Thyroid gland (tissue), 4 donors: Measurements from ENCODE around the gene HTRA3. TPM values are rescaled to one million over a fixed set of nuclear protein-coding genes. Genes with fewer than 3 reads are reported as not detected.
A peak's percentile ranks its signal among the peaks of the same experiment; 100 is the strongest.

Source experiments
- DNase-seq, 2 donors: peaks; one replicate each; pipeline ENCODE4 v3.0.0-alpha.2; 2019
- H3K27ac ChIP-seq, 3 donors: fragments of 200-600 bp; sonication (generic); 1 replicate in 2 of 3; 2 replicates in 1 of 3; pipeline ENCODE4 v1.5.1; 2016 to 2019; ENCODE audit warnings: mild to moderate bottlenecking in 1 of 3, moderate library complexity in 1 of 3
- H3K27me3 ChIP-seq: fragments of 200-600 bp; sonication (generic); one replicate; pipeline ENCODE4 v1.5.1; 2019
- H3K36me3 ChIP-seq, 2 donors: fragments of 200-600 bp; sonication (generic); one replicate each; pipeline ENCODE4 v1.5.1; 2016 to 2019
- H3K4me1 ChIP-seq, 2 donors: fragments of 200-600 bp; sonication (generic); one replicate each; pipeline ENCODE4 v1.5.1; 2017 to 2019
- H3K4me3 ChIP-seq, 3 donors: fragments of 200-600 bp; sonication (generic); replicated peaks in 1 of 3; 1 replicate in 2 of 3; 2 replicates in 1 of 3; pipeline ENCODE4 v1.5.1; 2016; ENCODE audit warnings: mild to moderate bottlenecking in 1 of 3
- H3K9me3 ChIP-seq: fragments of 200-600 bp; sonication (generic); one replicate; pipeline ENCODE4 v1.5.1; 2017
- POLR2A ChIP-seq, 2 donors: fragments of 450-650 bp; IDR thresholded peaks; one replicate each; pipeline ENCODE4 v1.6.1; 2017; ENCODE audit warnings: antibody characterized with exemption in 2 of 2, mild to moderate bottlenecking in 2 of 2, moderate library complexity in 1 of 2
- WGBS, 2 donors: methylation state at CpG; one replicate each; pipeline ENCODE4 v1.1.5; 2017; 5-methylcytosine and 5-hydroxymethylcytosine counted together
- intact Hi-C: fragments of 100-400 bp; cut with DNase I; formaldehyde crosslinking; loops from one replicate; pipeline ENCODE4 v1.15.1; 2023
- total RNA-seq, 4 donors: library from RNA; depleted of rRNA; stranded (reverse); fragments of >200 nt; gene quantifications; one replicate each; pipeline ENCODE4 v1.2.3, GENCODE V29; 2016
- TF ChIP-seq, protein P1 (sequence below), 6 experiments: fragments of 200-600 bp in 3 of 6; fragments of 450-650 bp in 3 of 6; sonication (generic) in 3 of 6; IDR thresholded peaks; one replicate each; pipeline ENCODE4 v1.5.1; 2016 to 2019; ENCODE audit warnings: antibody characterized with exemption in 6 of 6, mild to moderate bottlenecking in 2 of 6, inconsistent platforms in 1 of 6, moderate library complexity in 1 of 6

HTRA3 gene
- total RNA-seq, 4 donors from 2014 or later, result 6.9 to 38.3 (median 14.0) TPM

DNA sequence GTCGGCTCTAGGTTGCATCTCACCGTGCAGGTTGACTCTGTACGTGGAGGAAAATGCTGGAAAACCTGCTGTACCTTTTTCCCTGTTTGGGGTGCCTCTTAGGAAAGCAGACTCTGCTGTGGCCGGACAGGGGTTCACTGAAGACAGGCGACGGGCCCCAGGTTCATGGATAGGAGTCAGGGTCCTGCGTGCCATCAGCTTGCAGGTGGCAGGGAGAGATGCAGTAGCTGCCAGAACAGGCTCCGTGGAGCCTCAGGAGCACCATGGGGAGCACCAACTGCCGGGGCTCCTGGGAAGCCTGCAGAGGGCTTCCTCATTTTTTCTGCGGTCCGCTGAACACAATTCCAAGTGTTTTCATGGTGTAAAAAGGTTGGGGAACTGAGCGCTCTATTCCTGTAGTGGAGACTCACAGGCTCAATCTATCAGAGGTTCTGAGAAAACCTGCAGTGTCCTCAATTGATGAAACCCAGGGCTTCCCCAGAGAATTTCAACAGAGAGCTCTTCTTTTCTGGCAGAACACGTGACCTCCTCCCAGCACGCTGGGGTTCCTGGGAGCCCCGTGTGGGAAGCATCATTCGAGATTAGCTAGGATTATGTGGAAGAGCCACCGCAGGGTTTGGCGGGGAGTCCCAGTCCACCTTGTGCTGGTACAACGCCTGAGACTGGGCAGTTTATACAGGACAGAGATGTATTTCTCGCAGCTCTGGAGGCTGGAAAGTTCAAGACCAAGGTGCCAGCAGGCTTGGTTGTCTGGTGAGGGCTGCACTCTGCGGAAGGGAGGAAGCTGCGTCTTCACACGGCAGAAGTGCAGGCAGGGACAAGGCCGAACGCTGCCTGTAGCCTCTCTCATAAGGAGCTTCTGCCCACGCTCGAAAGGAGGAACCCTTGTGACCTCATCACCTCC lies 1.6 kb downstream of the HTRA3 start:
- peaks cover 12 to 51% of the 10 kb centered on the region in 2 donors for H3K4me1 ChIP-seq
- DNase-seq, result no peak
- WGBS, 2 donors, result 89% methylated on average over 26 to 27 of the region's 27 CpGs
- H3K27ac ChIP-seq, result no peak overlapping the region
- no peaks in the 10 kb centered on the region for H3K36me3 ChIP-seq
- TF ChIP-seq, protein P1, sequence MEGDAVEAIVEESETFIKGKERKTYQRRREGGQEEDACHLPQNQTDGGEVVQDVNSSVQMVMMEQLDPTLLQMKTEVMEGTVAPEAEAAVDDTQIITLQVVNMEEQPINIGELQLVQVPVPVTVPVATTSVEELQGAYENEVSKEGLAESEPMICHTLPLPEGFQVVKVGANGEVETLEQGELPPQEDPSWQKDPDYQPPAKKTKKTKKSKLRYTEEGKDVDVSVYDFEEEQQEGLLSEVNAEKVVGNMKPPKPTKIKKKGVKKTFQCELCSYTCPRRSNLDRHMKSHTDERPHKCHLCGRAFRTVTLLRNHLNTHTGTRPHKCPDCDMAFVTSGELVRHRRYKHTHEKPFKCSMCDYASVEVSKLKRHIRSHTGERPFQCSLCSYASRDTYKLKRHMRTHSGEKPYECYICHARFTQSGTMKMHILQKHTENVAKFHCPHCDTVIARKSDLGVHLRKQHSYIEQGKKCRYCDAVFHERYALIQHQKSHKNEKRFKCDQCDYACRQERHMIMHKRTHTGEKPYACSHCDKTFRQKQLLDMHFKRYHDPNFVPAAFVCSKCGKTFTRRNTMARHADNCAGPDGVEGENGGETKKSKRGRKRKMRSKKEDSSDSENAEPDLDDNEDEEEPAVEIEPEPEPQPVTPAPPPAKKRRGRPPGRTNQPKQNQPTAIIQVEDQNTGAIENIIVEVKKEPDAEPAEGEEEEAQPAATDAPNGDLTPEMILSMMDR (IDR thresholded peaks at IDR 0.05), result no peak
- no peak for TF ChIP-seq POLR2A (IDR thresholded peaks at IDR 0.05)
- H3K9me3 ChIP-seq, result no peaks in the 10 kb centered on the region
- intact Hi-C loops, result no loop called here
- H3K4me3 ChIP-seq, result no peak overlapping the region
- no peaks in the 10 kb centered on the region for H3K27me3 ChIP-seq

DNA sequence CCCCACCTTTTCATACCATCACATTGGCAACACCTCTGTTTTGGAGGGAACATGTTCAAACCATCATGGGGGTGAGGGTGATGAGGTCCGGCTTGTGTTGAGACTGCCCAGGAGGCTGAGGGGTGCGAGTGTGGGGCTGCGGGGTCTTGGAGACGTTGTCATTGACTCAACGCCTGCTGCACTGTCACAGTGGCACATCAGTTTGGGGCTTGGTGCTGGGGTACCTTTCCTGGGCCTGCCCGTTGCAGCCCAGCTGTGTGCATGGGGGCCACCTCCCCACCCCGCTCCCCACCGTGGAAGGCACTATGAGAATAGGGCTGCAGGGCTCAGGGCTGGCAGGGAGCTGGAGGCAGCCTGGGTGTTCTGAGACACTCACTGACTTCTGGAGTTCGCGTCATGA lies 2.3 kb downstream of the HTRA3 start:
- WGBS, 2 donors, result 94 to 100% methylated on average over 4 to 6 of the region's 10 CpGs
- no peaks in the 10 kb centered on the region for H3K36me3 ChIP-seq
- H3K4me1 ChIP-seq, result peaks cover 19 to 56% of the 10 kb centered on the region in 2 donors
- intact Hi-C loops, result no loop called here
- no peak for DNase-seq
- H3K4me3 ChIP-seq, result no peak overlapping the region
- no peaks in the 10 kb centered on the region for H3K27me3 ChIP-seq
- H3K9me3 ChIP-seq, result no peaks in the 10 kb centered on the region
- TF ChIP-seq, protein P1 (IDR thresholded peaks at IDR 0.05), result no peak
- TF ChIP-seq POLR2A (IDR thresholded peaks at IDR 0.05), result no peak
- H3K27ac ChIP-seq, result no peak overlapping the region

DNA sequence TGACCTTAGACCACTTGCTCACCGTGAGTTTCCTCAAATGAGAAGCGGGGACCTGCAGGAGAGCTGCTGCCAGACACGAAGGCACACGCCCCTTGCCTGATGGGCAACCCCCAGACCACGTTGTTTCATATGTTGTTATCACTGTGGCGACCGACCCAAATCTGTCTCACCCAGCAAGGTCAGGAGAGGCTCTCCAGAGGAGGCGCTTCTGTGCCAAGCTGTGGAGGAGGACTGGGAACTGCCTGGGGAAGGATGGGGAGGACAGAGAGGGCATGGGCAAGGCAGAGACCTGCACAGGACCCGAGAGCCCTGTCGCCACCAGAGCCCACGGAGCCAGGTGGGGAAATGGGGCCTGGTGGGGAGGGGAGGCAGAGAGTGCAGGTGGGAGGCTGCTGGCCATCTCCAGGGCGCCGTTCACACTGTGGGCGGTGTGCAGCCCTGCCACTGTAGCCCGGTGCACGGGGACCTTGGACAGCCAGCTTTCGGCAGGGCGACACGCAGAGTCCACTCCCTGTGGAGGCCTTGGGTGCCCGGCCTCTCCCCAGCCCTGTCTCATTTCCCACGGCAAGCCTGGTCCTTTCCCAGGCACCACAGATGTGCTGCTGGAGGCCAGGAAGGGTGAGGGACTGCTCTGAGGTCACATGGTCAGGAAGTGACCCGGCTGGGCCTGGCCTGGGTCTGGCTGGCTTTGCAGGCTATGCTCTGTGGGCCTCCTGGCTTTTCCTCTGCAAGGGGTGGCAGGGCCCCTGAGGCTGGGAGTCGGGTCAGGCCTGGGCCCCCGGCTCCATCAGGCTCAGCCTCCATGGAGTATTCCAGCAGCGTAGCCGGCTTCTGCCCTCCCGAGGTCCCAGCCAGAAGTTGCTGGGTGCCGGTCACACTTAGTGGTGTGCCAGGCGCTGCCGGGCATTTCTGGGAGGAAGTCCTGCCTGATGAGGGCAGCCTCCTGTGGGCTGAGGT lies 3.2 kb downstream of the HTRA3 start:
- H3K27me3 ChIP-seq, result no peaks in the 10 kb centered on the region
- H3K27ac ChIP-seq, result peak overlapping the region in 1 of 3 donors; percentile 18
- H3K9me3 ChIP-seq, result no peaks in the 10 kb centered on the region
- no peak overlapping the region for H3K4me3 ChIP-seq
- WGBS, 2 donors, result 80 to 81% methylated on average over 22 to 23 of the region's 30 CpGs
- H3K36me3 ChIP-seq, result no peaks in the 10 kb centered on the region
- TF ChIP-seq, protein P1 (IDR thresholded peaks at IDR 0.05), result no peak
- no peak for TF ChIP-seq POLR2A (IDR thresholded peaks at IDR 0.05)
- intact Hi-C loops, result no loop called here
- DNase-seq, result no peak
- peaks cover 18 to 55% of the 10 kb centered on the region in 2 donors for H3K4me1 ChIP-seq

DNA sequence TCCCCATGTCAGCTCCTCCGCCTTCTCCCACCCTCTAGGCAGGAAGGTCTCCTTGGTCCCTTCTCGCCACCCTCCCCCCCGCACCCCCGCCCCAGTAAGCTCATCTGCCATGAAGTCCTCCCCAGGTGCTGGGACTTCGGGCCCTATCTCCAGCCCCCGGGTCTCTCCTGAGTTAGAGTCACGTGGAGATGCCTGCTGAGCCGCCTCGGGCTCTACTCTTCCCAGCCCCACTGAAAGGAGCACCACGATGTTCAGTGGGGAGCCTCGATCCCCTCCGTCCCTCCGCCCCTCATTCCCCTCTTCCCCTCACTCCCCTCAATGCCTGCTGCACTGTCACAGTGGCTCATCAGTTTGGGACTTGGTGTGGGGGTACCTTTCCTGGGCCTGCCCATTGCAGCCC lies 3.9 kb downstream of the HTRA3 start:
- Histone ChIP-seq H3K27me3 (no peaks in the 10 kb centered on the region), H3K36me3 (no peaks in the 10 kb centered on the region), H3K4me1 (peaks cover 18 to 59% of the 10 kb centered on the region in 2 donors), H3K4me3 (no peak overlapping the region), H3K27ac (peak overlapping the region in 1 of 3 donors; percentile 18), H3K9me3 (no peaks in the 10 kb centered on the region)
- TF ChIP-seq, protein P1 (IDR thresholded peaks at IDR 0.05), result no peak
- no peak for DNase-seq
- intact Hi-C loops, result no loop called here
- 87 to 93% methylated on average over 13 of the region's 13 CpGs for WGBS, 2 donors
